GM19455 (cell line): Measurements from ENCODE around the gene FEZ2.

ENCODE experiments used
- ATAC-seq: cut with Tn5 transposase; IDR thresholded peaks from one replicate; pipeline ENCODE4 v1.9.1; 2021; ENCODE audit not compliant: unreplicated experiment

The FEZ2 gene

GRCh38 chr2:36587556-36587955 is 10.4 kb downstream of the FEZ2 start:
- ATAC-seq = no peak

GRCh38 chr2:36587101-36587500 is 10.9 kb downstream of the FEZ2 start:
- ATAC-seq = no peak

GRCh38 chr2:36586672-36587071 is 11.3 kb downstream of the FEZ2 start:
- ATAC-seq = no peak

GRCh38 chr2:36584148-36584794 is 13.7 kb downstream of the FEZ2 start:
- ATAC-seq = no peak

- no peak for ATAC-seq
Measured at GRCh38 chr2:36582951-36583350, 15.0 kb downstream of the FEZ2 start.

GRCh38 chr2:36582538-36582937 is 15.4 kb downstream of the FEZ2 start:
- ATAC-seq = no peak

- ATAC-seq = no peak
Measured at GRCh38 chr2:36579297-36579664, 18.7 kb downstream of the FEZ2 start.

- no peak for ATAC-seq
Measured at GRCh38 chr2:36578343-36579296, 19.3 kb downstream of the FEZ2 start.

- ATAC-seq = no peak
Measured at GRCh38 chr2:36577884-36578283, 20.1 kb downstream of the FEZ2 start.

- ATAC-seq = no peak
Measured at GRCh38 chr2:36574560-36574959, 23.4 kb downstream of the FEZ2 start.

- ATAC-seq = no peak
Measured at GRCh38 chr2:36573165-36573564, 24.8 kb downstream of the FEZ2 start.

- no peak for ATAC-seq
Measured at GRCh38 chr2:36572719-36573059, 25.3 kb downstream of the FEZ2 start.

- ATAC-seq = no peak
Measured at GRCh38 chr2:36572054-36572718, 25.8 kb downstream of the FEZ2 start.

- no peak for ATAC-seq
Measured at GRCh38 chr2:36570416-36570815, 27.6 kb downstream of the FEZ2 start.

GRCh38 chr2:36569267-36569856 is 28.6 kb downstream of the FEZ2 start:
- ATAC-seq = no peak

GRCh38 chr2:36568516-36569246 is 29.3 kb downstream of the FEZ2 start:
- no peak for ATAC-seq

- ATAC-seq = no peak
Measured at GRCh38 chr2:36567711-36568408, 30.1 kb downstream of the FEZ2 start.

GRCh38 chr2:36566887-36567286 is 31.1 kb downstream of the FEZ2 start:
- ATAC-seq = no peak

GRCh38 chr2:36565712-36566111 is 32.3 kb downstream of the FEZ2 start:
- ATAC-seq = no peak

GRCh38 chr2:36564377-36564930 is 33.5 kb downstream of the FEZ2 start:
- no peak for ATAC-seq
